CD4-positive, alpha-beta T cell treated with Interleukin-10 for 1 hour (primary cell): ENCODE results near the gene GCN1.

Experiments
- DNase-seq: peaks from one replicate; pipeline ENCODE4 v3.0.0-alpha.2; 2020

Gene GCN1

DNA sequence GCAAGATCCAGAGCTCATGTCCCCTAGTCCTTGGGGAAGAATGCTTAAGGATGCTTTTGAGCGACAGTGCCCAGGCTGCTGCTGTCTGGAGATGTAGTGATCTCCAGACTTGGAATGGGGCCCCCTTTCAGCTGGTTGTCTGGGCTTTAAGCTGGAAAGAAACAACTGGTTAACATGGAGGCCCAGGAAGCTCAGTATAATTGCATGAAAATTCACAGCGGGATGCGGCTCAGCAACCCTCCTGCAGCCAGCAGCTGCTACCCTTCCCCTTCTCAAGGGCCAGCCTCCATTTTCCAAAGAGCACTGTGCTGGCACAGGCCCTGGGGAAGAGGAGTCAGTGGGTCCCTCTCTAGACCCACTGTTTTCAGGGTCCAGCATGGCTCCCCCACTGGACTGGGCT is 104.3 kb downstream of the GCN1 start:
- no peak for DNase-seq

DNA sequence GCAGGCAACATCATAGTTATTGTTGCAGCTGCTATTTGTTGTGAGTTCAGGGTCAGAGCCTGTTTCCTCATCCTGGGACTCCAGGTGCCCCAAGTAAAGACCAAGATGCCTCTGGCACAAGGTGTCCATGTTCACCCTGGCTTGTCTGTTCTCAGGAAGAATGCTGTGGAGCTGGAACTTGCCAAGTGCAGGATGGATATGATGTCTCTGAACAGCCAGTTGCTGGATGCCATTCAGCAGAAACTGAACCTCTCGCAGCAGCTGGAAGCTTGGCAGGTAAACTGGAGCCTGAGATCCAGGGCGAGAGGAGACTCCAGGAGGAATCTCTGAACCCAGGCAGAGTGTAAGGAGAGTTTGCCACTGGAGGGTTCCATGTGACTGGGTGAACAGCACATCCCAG is 104.7 kb downstream of the GCN1 start:
- no peak for DNase-seq

GRCh38 chr12:120089105-120089504 is 105.4 kb downstream of the GCN1 start:
- DNase-seq = no peak

DNA sequence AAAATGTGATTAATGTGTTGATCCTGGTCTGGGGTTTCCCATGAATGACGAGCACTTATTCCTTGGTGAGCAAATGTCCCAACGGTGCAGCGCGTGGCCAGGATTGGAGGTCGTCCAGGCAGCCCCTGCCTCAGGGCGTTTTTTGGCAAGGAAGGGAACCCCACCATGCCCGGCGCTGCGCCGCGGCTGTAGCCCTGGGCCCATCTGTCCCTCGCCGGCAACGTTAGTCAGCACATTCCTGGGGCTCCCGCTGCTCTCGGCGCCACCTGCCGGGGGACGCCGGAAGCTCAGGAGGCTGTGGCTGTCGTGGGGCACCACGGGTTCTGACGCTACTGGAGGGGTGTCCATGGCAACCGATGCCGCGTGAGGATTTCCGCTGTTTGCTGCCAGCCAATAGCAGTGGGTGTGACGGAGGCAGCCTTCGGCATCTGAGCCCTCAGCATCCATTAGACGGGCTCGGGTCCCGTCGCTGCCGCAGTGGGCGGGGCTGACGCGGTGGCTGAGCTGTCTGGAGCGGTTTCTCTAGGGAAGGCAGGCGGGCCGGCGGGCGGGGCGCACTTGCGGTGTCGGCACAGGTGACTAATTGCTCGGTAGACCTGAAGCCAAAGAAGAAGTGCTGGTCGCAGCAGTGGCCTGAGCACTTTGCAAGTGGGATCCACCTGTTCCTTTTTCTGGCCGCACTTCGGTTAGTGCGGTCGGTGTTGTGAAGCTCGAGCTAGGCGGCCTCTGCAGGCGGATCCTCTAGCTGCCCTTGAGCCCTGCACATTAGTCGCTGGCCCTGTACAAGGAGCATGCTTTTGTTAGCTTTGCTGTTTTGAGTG is 107.5 kb downstream of the GCN1 start:
- peak; percentile 100 for DNase-seq

- DNase-seq = no peak
Observed at GRCh38 chr12:120085920-120086645, 108.4 kb downstream of the GCN1 start.

DNA sequence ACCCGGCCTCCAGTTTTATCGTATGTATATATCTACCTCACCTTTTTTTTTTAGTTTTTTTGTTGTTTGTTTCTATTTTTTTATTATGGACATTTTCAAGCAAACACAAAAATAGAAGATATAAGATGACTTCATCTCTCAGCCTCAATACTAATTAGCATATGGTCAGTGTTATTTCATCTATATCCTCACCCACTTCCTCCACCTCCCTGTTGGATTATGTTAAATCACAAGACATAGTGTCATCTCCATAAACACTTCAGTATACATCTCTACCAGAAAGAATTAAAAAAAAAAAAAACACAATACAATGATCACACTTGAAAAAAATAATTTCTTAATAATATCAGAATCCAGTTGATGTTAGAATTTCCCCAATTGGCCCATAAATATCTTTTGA is 112.9 kb downstream of the GCN1 start:
- DNase-seq = no peak

GRCh38 chr12:120079411-120080400 is 114.8 kb downstream of the GCN1 start:
- no peak for DNase-seq

GRCh38 chr12:120078868-120079267 is 115.6 kb downstream of the GCN1 start:
- DNase-seq = peak; percentile 18

DNA sequence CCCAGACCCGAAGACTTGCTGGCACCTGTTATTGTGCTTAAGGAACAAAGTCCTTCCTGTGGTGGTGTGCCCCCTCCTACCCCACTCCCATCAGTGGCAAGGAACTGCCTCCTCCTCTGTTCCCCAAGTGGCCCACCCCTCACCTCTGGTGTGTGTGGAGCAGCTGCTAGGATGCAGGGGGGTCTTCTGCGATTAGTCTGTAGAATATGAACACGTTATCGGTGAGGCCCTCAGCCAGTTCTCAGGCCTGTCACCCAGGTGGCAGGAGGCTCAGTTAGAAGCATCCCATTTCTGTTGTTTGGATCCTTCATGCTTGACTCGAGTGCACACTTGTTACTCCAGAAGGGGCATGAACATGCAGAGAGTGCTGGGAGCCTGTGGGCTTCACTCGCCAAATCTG is 117.3 kb downstream of the GCN1 start:
- DNase-seq = no peak
